ENCODE data around the gene BCL2L13.
A peak's percentile ranks its signal among the peaks of the same experiment; 100 is the strongest.
"Not testable (repeated sequence)": the region's sequence is repeated elsewhere in the genome, so short reads cannot be mapped to it uniquely, and the experiment has no call there.

Gene BCL2L13

GRCh38 chr22:17729561-17729960 is 91.0 kb downstream of the BCL2L13 start:
- no peak for DNase-seq

GRCh38 chr22:17732251-17732854 is 93.8 kb downstream of the BCL2L13 start:
- DNase-seq = no peak

- DNase-seq = no peak
Observed at GRCh38 chr22:17733466-17733865, 94.9 kb downstream of the BCL2L13 start.

- DNase-seq = no peak
Observed at GRCh38 chr22:17734187-17734586, 95.6 kb downstream of the BCL2L13 start.

GRCh38 chr22:17738386-17739128 is 100.0 kb downstream of the BCL2L13 start:
- no peak for DNase-seq

GRCh38 chr22:17739196-17739975 is 100.8 kb downstream of the BCL2L13 start:
- no peak for DNase-seq

GRCh38 chr22:17741866-17742526 is 103.4 kb downstream of the BCL2L13 start:
- DNase-seq = no peak

GRCh38 chr22:17742527-17742902 is 104.0 kb downstream of the BCL2L13 start:
- DNase-seq = peak; percentile 37

GRCh38 chr22:17743661-17744411 is 105.3 kb downstream of the BCL2L13 start:
- no peak for DNase-seq

GRCh38 chr22:17744430-17744829 is 105.9 kb downstream of the BCL2L13 start:
- DNase-seq = no peak

- no peak for DNase-seq
Observed at GRCh38 chr22:17746916-17747315, 108.4 kb downstream of the BCL2L13 start.

- DNase-seq = no peak
Observed at GRCh38 chr22:17748555-17749353, 110.2 kb downstream of the BCL2L13 start.

- no peak for DNase-seq
Observed at GRCh38 chr22:17749605-17750395, 111.2 kb downstream of the BCL2L13 start.

GRCh38 chr22:17751596-17751995 is 113.0 kb downstream of the BCL2L13 start:
- DNase-seq = no peak

- DNase-seq = no peak
Observed at GRCh38 chr22:17753401-17753989, 114.9 kb downstream of the BCL2L13 start.

- DNase-seq = no peak
Observed at GRCh38 chr22:17754233-17754925, 115.8 kb downstream of the BCL2L13 start.

- DNase-seq = no peak
Observed at GRCh38 chr22:17761138-17761488, 122.6 kb downstream of the BCL2L13 start.

GRCh38 chr22:17763442-17763841 is 124.9 kb downstream of the BCL2L13 start:
- DNase-seq = not testable (repeated sequence)

- no peak for DNase-seq
Observed at GRCh38 chr22:17764036-17764435, 125.5 kb downstream of the BCL2L13 start.

- not testable (repeated sequence) for DNase-seq
Observed at GRCh38 chr22:17764852-17765251, 126.3 kb downstream of the BCL2L13 start.
